ENCODE measurements around the gene MMP24. TPM values are rescaled to one million over a fixed set of nuclear protein-coding genes. Genes with fewer than 3 reads are reported as not detected.
A peak's percentile ranks its signal among the peaks of the same experiment; 100 is the strongest.
"Not testable (repeated sequence)": the region's sequence is repeated elsewhere in the genome, so short reads cannot be mapped to it uniquely, and the experiment has no call there.

Gene MMP24
- total RNA-seq, 1 donor from 2014 or later, result 1.1 TPM

DNA sequence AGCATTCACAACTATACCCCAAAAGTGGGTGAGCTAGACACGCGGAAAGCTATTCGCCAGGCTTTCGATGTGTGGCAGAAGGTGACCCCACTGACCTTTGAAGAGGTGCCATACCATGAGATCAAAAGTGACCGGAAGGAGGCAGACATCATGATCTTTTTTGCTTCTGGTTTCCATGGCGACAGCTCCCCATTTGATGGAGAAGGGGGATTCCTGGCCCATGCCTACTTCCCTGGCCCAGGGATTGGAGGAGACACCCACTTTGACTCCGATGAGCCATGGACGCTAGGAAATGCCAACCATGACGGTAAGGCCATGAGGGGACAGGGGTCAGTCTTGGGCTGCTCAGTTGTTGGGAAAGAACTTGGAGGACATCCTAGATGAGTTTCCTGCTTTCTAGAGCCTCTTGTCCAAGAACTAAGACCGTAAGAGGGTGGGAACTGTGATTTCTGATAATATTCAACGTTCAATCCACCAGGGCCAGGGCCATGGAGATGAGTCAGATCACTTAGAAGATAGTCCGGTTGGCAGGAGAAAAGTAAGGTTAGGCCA is 28.0 kb downstream of the MMP24 start:
- Mint-ChIP-seq H3K4me3 (no peak overlapping the region), H3K9me3 (no peaks in the 10 kb centered on the region), H3K36me3 (peaks cover 2% of the 10 kb centered on the region), H3K27me3 (ENCODE audit: low read depth) (no peaks in the 10 kb centered on the region), H3K27ac (no peak overlapping the region), H3K4me1 (peaks cover 21% of the 10 kb centered on the region)
- TF ChIP-seq, protein P1, sequence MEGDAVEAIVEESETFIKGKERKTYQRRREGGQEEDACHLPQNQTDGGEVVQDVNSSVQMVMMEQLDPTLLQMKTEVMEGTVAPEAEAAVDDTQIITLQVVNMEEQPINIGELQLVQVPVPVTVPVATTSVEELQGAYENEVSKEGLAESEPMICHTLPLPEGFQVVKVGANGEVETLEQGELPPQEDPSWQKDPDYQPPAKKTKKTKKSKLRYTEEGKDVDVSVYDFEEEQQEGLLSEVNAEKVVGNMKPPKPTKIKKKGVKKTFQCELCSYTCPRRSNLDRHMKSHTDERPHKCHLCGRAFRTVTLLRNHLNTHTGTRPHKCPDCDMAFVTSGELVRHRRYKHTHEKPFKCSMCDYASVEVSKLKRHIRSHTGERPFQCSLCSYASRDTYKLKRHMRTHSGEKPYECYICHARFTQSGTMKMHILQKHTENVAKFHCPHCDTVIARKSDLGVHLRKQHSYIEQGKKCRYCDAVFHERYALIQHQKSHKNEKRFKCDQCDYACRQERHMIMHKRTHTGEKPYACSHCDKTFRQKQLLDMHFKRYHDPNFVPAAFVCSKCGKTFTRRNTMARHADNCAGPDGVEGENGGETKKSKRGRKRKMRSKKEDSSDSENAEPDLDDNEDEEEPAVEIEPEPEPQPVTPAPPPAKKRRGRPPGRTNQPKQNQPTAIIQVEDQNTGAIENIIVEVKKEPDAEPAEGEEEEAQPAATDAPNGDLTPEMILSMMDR (IDR thresholded peaks at IDR 0.05; ENCODE audit: unreplicated experiment), result no peak
- no peak for DNase-seq (ENCODE audit: low spot score in 2 of 2, unreplicated experiment in 2 of 2)

- TF ChIP-seq, protein P1 (IDR thresholded peaks at IDR 0.05; ENCODE audit: unreplicated experiment), result no peak
- Mint-ChIP-seq H3K9me3 (no peaks in the 10 kb centered on the region), H3K27ac (peak overlapping the region; percentile 69), H3K4me3 (no peak overlapping the region), H3K27me3 (ENCODE audit: low read depth) (no peaks in the 10 kb centered on the region), H3K36me3 (peaks cover 2% of the 10 kb centered on the region), H3K4me1 (peaks cover 22% of the 10 kb centered on the region)
- no peak for DNase-seq (ENCODE audit: low spot score in 2 of 2, unreplicated experiment in 2 of 2)
These were observed 30.9 kb downstream of the MMP24 start for GRCh38 chr20:35257175-35257909.

DNA sequence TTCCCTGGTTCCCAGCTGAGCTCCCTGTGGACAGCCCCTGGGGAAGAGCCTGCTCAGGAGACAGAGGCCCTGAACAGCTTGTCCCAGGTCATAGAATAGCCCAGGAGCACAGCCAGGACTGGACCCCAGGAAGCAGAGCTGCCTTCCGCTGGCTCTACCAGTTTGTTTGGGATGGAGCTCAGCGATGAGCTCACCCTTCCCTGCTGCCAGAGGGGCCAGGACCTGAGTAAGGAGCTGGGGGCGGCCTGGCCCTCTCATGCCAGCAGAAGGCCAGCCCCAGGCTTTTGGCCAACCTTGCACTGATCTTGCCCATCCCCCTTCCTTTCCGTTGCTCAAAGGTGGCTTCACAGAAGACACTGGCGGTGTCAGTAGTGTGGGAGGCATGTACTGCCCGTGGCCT is 33.9 kb downstream of the MMP24 start:
- peaks cover 43% of the 10 kb centered on the region for H3K4me1 Mint-ChIP-seq
- peaks cover 2% of the 10 kb centered on the region for H3K36me3 Mint-ChIP-seq
- TF ChIP-seq, protein P1 (IDR thresholded peaks at IDR 0.05; ENCODE audit: unreplicated experiment), result no peak
- peak overlapping the region; percentile 73 for H3K27ac Mint-ChIP-seq
- no peaks in the 10 kb centered on the region for H3K9me3 Mint-ChIP-seq
- no peak overlapping the region for H3K4me3 Mint-ChIP-seq
- no peaks in the 10 kb centered on the region for H3K27me3 Mint-ChIP-seq (ENCODE audit: low read depth)
- DNase-seq (ENCODE audit: low spot score in 2 of 2, unreplicated experiment in 2 of 2), result no peak

- H3K36me3 Mint-ChIP-seq; DNase-seq (ENCODE audit: low spot score in 2 of 2, unreplicated experiment in 2 of 2); H3K27me3 Mint-ChIP-seq (ENCODE audit: low read depth); H3K9me3 Mint-ChIP-seq; H3K4me3 Mint-ChIP-seq: not testable (repeated sequence)
- Mint-ChIP-seq H3K27ac (peak overlapping the region; percentile 84), H3K4me1 (peaks cover 38% of the 10 kb centered on the region)
These were observed 35.8 kb downstream of the MMP24 start for GRCh38 chr20:35262321-35262720.

GRCh38 chr20:35262731-35263531 is 36.4 kb downstream of the MMP24 start:
- peak in 1 of 2 experiments; percentile 47 for DNase-seq (ENCODE audit: low spot score in 2 of 2, unreplicated experiment in 2 of 2)
- H3K27ac Mint-ChIP-seq, result peak overlapping the region; percentile 98
- H3K4me3 Mint-ChIP-seq; H3K9me3 Mint-ChIP-seq; H3K27me3 Mint-ChIP-seq (ENCODE audit: low read depth): not testable (repeated sequence)
- H3K36me3 Mint-ChIP-seq, result peaks cover 10% of the 10 kb centered on the region
- H3K4me1 Mint-ChIP-seq, result peaks cover 36% of the 10 kb centered on the region

DNA sequence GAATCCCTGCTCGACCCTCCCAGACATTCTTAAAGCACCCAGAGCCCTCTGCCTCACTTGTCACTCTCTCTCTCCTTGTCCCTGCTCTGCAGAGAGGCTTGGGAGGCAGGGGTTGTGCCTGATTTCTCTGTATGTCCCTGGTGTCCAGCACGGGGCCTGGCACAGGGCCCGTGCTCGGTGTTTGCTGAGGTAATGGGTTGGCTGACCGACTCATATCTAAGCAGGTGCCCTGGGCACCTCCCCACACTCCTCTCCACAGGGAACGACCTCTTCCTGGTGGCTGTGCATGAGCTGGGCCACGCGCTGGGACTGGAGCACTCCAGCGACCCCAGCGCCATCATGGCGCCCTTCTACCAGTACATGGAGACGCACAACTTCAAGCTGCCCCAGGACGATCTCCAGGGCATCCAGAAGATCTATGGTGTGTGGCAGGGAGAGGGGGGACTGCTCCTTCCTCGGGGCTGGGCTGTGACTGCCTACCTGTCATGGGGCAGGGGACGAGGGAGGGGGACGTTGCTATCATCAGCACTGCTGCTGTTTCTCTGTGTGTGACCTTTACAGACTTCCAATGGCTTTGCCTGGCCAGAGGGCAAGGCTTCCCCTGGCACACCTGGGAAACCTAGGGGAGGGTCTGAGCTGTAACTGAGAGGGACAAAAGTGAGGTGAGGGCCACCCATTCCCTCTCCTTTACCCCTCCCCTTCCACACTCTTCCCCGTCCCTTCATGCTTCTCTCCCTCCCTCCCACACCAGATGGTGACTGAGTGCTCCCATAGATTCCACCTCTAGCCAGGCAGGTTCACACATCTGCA is 37.2 kb downstream of the MMP24 start:
- peaks cover 29% of the 10 kb centered on the region for H3K4me1 Mint-ChIP-seq
- no peak for DNase-seq (ENCODE audit: low spot score in 2 of 2, unreplicated experiment in 2 of 2)
- H3K27ac Mint-ChIP-seq, result peak overlapping the region; percentile 98
- H3K4me3 Mint-ChIP-seq, result no peak overlapping the region
- TF ChIP-seq, protein P1 (IDR thresholded peaks at IDR 0.05; ENCODE audit: unreplicated experiment), result no peak
- no peaks in the 10 kb centered on the region for H3K9me3 Mint-ChIP-seq
- H3K27me3 Mint-ChIP-seq (ENCODE audit: low read depth), result no peaks in the 10 kb centered on the region
- H3K36me3 Mint-ChIP-seq, result peaks cover 10% of the 10 kb centered on the region
